GM19238 (cell line): ENCODE data around the gene ARHGEF28.

Experiments used
- DNase-seq: peaks from one replicate; pipeline ENCODE4 v3.0.0; 2011; ENCODE audit warnings: low spot score; ENCODE audit not compliant: insufficient read length

The ARHGEF28 gene

DNA sequence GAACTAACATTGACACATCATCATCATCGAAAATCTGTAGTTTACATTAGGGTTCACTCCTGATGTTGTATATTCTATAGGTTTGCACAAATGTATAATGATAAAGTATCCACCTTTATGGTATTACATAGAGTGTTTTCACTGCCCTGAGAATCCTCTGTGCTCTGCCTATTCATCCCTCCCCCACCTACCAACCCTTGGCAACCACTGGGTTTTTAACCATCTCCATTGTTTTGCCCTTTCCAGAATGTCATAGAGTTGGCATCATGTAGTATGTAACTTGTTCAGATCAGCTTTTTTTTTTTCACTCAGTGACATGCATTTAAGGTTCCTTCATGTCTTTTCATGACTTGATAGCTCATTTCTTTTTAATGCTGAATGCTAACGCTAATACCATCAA lies 106.0 kb downstream of the ARHGEF28 start:
- DNase-seq: no peak

- DNase-seq: no peak
Observed at GRCh38 chr5:73733219-73733618, 107.2 kb downstream of the ARHGEF28 start.

DNA sequence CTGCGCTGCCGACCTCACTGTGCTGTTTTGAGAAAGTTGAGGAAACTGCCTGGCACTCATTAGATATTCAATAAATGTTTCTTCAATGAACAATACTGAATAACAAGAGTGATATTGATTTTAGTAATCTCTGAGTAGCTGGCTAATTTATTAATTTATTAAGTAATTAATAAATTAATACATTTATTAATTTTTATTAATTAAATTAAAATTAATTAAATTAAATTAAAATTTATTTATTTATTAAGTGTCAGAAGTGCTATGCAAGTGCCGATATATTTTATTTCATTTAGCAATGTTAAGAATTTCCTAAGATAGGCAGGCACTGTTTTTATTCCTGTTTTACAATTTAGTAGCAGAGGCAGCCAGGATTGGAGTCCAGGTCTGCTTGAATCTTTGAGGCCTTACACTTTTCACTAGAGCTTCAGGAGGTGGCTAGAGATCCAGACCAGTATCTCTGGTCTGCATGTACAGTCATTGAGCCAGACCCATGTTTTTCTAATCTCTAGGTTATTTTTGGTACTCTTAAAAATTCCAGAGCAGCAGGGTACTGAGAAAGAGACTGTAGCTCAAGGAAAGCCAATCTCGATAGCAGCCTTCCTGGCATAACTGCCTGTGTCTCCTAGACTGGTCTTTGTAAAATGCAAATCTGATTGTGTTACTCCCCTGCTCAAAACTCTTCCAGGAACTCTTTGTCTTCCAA lies 109.2 kb downstream of the ARHGEF28 start:
- no peak for DNase-seq

DNA sequence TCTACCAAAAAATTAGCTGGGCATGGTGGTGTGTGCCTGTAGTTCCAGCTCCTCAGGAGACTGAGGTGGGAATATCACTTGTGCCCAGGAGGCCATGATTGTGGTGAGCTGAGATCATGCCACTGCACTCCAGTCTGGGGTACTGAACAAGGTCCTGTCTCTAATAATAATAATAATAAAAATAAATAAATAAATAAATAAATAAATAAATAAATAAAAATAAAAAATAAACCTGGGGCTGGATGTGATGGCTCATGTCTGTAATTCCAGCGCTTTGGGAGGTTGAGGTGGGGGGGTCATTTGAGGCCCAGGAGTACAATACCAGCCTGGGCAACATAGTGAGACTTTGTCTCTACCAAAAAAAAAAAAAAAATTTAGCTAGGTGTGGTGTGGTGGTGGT lies 113.7 kb downstream of the ARHGEF28 start:
- no peak for DNase-seq

DNA sequence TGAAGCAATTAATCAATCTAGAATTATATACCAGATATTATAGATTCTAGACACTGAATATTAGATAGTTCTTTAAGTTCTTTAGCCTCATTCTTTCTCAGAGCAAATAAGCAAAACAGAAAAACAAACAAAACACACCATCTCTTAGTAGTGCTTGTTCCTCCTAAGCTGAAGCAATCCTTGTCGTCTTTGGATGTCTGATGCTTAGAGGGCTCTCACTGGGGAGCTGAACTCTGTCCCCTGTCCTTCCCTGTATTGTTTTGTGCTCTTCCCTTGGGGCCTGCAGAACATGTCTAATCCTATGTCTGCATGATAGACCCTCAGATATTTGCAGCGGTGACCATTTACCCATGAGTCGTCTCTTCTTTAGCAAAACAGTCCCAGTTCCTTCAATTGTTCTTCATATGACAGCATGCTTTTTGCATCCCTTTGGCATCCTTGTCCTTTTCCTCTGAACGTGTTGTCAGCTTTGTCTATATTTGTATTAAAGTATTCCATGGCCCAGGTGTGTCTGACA lies 114.3 kb downstream of the ARHGEF28 start:
- DNase-seq: no peak

- no peak for DNase-seq
Observed at GRCh38 chr5:73743161-73743560, 117.2 kb downstream of the ARHGEF28 start.

DNA sequence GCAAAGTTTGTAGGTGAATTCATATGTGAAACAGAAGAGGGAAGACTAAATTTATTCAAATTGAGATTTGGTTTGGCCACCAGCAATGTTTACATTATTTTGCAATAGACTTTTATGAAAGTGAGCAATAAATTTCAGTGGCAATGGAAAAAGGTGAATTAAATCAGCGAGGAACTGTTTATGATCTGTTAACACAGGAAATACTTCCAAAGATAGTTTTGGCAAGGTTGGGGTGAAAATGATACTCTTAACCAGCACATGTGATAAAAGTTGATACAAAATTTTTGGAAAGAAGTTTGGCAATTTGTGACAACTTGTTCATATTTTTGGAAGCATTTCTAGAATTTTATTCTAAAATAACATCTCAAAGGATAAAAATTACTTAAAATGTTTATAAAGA lies 119.8 kb downstream of the ARHGEF28 start:
- no peak for DNase-seq

DNA sequence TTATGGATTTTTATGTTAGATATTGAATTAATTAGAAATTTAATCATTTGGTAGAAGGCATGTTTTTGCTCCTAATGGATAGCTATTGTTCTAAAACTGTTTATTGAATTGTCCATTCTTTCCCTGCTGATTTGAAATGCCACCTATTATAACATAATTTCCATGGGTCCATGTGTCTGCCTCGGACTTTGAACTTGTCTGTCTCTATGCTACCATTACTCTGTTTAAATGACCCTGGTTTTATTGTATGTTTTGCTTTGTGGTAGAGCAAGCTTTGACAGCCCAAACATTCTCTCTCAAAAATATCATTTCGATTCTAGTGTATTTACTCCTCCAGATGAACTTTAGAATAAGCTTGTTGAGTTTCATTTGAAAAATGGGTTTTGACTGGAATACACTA lies 120.6 kb downstream of the ARHGEF28 start:
- DNase-seq: no peak

DNA sequence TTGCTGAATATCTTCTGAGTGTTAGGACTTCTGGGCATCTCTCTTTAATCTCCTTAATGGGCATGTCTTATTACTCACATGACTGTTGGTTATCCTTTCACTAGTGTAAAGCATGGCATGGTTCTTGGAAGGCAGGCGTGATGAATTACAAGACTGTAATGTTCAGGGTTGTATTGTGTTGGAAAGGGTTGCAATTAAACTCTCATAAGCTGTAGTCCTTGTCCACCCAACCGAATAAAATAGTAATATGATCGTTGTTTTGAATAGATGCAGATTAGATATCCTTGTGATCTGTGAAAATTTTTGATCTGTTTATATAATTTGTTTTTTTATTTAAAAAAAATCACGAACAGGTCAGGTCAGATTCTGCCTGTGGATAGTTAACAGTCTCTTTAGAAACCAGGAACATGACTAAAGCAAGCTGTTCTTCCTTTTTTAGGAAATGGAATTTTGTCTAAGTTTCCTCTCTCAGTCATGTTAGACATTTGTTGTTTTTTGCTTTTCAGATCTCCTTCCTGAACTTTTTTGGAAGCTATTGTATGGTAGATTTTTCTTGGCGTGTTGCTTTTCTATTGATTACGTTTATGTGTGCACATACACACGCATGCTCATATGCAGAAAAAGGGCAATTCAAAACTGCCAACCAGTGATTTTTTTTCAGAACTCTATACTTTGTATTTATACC lies 121.8 kb downstream of the ARHGEF28 start:
- no peak for DNase-seq

DNA sequence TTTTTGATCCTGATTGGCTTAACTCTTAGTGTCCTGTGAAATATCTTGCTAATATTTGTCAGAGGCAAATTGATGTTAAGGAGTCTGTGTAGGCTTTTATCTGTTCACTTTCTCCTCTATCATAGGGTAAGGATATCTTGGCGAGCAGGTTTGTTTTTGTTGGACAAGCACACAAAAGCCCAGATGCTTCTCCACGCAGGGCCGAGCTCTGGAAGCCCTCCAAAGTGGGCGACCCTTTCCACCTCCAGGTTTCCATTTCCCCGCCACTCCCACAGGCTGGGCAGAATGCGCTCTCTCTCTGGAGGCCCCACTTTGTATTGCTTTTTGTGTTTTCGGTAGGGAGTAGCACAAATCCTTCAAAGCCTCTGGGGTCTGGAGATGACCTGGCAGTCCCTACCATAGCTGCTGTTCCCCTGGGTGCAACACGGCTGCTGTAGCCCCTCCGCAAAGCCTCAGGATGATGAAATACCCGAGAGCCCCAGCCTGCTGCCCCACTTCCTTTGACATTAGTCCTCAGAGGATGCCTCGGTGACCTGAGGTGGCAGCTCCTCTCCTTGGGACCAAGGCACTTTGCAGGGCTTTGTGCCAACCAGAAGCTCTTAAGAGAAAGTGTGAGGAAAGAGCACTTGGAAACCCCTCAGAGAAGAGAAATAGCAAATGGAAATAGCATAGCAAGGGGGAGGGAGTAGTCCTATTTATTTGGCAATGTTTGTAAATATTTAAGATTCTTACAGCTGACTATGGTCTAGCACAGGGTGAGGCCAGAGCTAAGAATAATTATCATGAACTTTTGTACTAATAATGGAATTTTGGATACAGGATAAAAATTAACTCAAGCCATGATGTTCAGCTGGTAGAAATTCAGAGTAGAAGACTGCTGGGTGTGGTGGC lies 122.8 kb downstream of the ARHGEF28 start:
- DNase-seq: no peak

GRCh38 chr5:73749485-73750270 lies 123.7 kb downstream of the ARHGEF28 start:
- DNase-seq: no peak

- no peak for DNase-seq
Observed at GRCh38 chr5:73751254-73751914, 125.4 kb downstream of the ARHGEF28 start.

DNA sequence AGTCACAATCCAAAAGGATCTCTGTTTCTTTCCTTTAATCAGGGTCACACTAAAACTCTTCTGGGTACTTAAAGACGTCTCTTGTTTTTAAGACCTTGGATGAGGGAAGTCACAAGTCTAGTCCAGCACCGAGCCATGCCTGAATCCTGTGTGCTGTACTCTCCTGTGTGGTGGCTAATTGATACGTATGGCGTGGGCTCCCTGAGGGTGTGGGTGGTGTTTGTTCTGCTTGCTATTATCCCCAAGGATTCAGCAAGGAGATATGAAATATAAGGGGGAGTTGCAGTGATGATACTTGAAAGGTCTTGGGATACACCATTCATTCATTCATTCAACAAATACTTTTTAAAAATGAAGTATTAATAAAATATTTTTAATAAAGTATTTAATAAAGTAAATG lies 128.3 kb downstream of the ARHGEF28 start:
- no peak for DNase-seq

DNA sequence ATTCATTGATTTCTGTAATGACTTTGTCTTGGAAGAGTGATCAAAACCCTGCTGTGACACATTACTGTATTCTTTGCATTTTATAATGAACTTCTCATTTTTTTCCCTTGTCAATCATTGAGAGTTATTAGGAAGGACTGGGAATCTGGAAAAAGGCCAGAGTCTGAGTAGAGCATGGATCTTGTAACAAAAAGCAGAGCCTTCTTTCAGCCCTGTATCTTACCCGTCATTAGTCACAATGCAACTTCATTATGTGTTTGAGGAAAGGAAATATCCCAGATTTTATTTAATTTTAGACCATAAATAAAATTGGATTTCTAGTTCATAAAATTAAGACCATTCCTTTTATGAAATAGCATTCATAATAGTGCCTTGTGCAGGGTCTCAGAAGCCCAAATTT lies 131.4 kb downstream of the ARHGEF28 start:
- DNase-seq: no peak

GRCh38 chr5:73759771-73760170 lies 133.8 kb downstream of the ARHGEF28 start:
- no peak for DNase-seq

DNA sequence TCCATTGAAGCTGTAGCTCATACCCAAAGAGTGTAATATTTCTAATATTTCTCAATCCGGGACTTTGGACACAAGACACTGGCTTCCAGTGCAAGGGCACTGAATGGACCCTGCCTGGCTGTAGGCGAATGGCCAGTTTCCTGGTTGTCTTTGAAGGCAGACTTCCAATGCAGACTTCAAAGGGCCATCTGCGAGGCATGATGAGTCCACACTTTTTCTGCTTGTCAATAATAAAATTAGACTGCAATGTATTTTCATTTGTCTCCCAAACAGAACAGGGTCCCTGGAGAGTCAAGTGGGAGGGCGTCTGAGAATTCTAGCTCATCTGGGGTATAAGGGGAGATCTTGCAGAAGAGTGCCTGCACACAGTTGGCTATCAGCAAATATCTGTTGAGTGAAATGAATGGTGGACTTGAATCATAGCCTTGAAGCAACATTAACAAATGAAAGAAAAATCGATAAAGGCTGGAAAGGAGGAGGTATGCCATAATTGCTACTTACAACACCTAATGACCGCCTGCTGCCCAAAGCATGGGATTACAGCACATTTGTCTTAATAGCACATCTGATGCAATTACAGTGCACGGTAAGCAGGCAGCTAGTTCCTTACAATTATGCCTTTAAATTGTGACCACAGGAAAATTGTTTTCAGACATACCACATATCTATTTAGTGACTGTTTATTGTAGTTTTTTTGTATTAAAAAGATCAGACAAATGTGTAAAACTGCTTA lies 137.5 kb downstream of the ARHGEF28 start:
- no peak for DNase-seq

DNA sequence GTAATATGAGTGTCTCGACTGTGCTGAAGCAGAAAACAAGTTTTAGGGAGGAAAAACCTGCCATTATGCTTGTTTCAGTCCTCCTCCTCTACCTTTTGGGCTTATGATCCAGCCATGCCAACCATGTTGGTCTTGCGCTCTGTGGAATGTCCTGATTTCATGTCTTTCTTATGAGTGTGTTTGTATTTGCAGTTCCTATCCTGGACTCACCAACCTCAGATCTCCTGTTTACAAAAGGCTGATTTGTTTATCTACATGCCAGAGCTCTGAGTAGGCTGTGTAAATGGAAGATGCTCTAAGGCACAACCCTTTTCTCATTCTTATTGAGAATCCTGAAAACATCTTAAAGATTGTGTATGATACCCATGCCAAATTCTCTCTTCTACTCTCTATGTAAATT lies 138.6 kb downstream of the ARHGEF28 start:
- no peak for DNase-seq

DNA sequence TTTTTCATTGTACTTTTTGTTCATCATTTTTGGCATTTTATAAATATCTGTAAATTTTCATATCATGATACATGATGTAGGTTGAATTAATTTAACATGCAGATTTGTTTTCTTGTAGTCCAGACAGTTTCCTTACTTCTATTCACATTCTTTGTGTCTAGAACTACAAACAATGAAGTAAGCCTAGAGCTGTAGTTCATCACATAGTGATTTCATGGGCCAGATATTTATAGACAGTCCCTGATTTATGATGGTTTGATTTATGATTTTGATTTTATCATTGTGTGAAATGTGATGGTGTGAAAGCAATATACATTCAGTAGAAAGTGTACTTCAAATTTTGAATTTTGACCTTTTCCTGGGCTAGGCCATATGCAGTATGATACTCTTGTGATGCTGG lies 139.0 kb downstream of the ARHGEF28 start:
- DNase-seq: no peak

- no peak for DNase-seq
Observed at GRCh38 chr5:73766902-73767301, 140.9 kb downstream of the ARHGEF28 start.
